Measurements from ENCODE around the gene NOP16.

The NOP16 gene

DNA sequence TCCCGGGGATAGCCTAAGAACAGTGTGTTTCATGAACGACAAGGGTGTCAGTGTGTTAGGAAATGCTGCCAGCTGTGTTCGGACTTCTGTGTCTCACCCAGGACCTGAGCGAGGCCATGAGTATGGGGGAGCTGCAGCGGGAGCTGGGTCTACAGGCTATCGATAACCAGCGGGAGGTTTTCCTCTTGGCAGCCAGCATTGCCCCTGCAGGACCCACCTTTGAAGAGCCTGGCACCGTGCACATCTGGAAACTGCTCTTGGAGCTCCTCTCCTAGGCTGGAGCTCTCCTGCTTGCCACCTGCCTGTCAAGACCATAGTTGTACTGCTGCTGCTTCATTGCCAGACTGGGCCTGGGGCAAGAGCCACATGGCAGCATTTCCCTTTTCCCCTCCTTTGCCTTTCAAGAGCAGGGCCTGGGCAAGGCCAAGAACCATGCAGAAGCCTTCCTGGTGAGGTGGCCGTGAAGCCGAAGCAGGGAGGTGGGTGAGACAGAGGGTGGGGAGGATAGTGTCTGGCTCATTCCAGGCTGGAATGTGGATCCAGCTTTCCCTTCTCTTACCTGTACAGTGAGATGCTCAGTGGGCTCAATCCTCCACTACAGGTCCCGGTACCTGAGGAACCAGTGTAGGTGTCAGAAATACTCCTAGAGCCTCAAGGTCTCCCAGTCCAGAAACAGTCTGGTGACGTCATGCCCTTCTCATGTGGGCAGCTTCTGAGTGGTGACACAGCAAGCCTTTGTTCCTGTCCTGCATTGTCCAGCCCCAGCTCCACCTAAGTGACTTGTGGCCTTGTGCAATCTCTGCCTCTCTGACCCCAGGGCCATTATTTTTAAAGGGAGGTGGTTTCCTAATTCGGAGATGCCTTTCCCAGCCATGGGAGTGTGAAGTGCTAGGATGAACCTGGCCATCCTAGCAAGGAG lies 16.5 kb downstream of the NOP16 start:
- no peak for TF ChIP-seq CTCF (conservative IDR thresholded peaks at IDR 0.05; ENCODE audit: control insufficient read depth, insufficient read depth, low read depth, low read length)
- no peak overlapping the region for H3K4me3 ChIP-seq (ENCODE audit: control insufficient read depth, low read depth, low read length)
- no peak for DNase-seq (ENCODE audit: low read depth)

DNA sequence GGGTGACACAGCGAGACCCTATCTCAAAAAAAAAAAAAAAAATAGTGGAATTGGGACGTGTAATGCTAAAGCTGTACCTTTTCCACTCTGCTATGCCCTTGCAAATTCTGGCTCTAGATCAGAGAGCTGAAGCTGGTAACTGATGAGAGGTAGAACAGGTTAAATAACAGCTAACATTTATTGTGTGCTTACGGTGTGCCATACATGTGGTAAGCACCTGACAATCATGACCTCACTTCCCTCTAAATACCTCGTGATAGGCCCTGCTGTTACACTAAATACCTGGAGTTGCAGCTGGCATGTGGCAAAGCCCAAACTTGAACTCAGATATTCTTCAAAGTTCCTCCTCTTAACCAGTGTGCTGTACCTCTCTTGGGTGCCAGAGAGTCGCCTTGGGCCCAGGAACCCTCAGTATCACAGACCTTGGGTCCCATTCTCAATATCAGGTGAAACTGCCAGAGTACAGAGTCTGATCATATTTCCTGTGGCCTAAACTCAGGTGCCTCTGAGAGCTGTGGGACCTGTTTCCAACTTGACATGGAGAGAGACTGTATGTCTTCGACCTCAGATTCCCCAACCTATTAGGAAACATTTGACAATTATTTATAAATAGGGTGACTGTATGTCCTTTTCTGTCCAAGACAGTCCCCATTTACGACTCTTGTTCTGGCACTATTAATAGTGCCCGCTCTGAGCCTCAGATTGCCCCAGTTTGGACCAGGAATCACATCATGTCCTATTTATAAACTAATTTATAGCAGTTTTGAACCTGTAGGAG lies 18.3 kb downstream of the NOP16 start:
- no peak for TF ChIP-seq CTCF (conservative IDR thresholded peaks at IDR 0.05; ENCODE audit: control insufficient read depth, insufficient read depth, low read depth, low read length)

DNA sequence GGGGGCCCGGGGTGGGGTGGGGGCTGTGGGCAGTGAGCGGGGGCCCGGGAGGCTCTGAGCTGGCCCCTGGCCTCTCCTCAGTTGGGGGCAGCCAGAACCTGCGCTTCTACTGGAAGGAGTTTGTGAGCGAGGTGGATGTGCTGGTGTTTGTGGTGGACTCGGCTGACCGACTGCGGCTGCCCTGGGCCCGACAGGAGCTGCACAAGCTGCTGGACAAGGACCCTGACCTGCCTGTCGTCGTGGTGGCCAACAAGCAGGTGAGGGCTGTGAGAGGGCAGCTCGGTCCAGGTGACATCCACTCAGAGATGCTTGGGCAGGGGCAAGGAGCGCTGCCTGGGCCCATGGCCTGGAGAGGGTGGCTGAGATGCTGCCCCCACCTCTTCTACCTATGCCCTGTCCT lies 19.7 kb downstream of the NOP16 start:
- H3K4me3 ChIP-seq (ENCODE audit: control insufficient read depth, low read depth, low read length), result no peak overlapping the region
- no peak for TF ChIP-seq CTCF (conservative IDR thresholded peaks at IDR 0.05; ENCODE audit: control insufficient read depth, insufficient read depth, low read depth, low read length)
- no peak for DNase-seq (ENCODE audit: low read depth)

More for the DNA sequence above, 18.3 kb downstream of the NOP16 start:
- DNase-seq (ENCODE audit: low read depth), result no peak
- no peak overlapping the region for H3K4me3 ChIP-seq (ENCODE audit: control insufficient read depth, low read depth, low read length)

- no peak for DNase-seq (ENCODE audit: low read depth)
- peak overlapping the region; percentile 57 for H3K4me3 ChIP-seq (ENCODE audit: control insufficient read depth, low read depth, low read length)
- no peak for TF ChIP-seq CTCF (conservative IDR thresholded peaks at IDR 0.05; ENCODE audit: control insufficient read depth, insufficient read depth, low read depth, low read length)
Observed at GRCh38 chr5:176366232-176366894, 22.0 kb downstream of the NOP16 start.

DNA sequence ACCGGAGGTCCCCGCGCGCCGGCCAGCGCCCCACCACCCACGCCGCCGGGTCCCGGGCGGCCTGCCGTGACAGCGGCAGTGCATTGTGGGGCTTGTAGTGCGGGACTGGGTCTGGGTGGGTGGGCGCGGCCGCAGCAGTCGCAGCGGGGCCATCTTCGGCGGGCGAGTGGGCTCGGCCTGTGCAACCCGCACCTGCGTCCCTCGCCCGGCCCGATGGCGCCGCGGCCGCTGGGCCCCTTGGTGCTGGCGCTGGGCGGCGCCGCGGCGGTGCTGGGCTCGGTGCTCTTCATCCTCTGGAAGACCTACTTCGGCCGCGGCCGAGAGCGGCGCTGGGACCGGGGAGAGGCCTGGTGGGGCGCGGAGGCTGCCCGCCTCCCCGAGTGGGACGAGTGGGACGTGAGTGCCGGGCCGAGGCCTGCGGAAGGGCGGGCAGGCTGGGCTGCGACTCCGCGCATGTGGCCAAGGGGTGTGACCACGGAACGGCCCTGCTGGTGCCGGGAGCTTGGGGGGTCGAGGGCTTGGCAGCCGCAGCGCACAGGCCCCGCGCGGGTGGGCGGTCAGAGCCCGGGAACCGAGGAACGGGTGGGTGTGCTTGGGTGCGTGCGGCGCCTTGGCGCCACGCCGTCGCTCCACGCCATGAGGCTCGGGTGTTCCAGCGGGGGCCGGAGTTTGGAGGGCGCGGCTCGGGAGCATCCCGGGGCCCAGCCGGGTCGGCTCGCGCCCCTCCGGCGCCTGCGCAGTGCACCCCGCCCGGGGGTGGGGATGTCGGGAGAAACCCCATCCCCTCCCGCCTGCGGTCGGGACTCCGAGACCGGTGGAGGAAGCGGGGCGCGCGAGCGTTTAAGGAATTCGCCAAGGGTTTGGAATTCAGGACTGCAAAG lies 22.8 kb downstream of the NOP16 start, which contains the start of gene ARL10:
Gene ARL10 (plus strand): TSS at position 137 of the 881 bp plus-strand sequence. CDS start 77 bp downstream, at position 214.
- peak; percentile 46 for DNase-seq (ENCODE audit: low read depth)
- no peak for TF ChIP-seq CTCF (conservative IDR thresholded peaks at IDR 0.05; ENCODE audit: control insufficient read depth, insufficient read depth, low read depth, low read length)
- H3K4me3 ChIP-seq (ENCODE audit: control insufficient read depth, low read depth, low read length), result peak within 1 kb of the TSS; percentile 57

All from fibroblast of mammary gland (primary cell).